Neural progenitor cell (in vitro differentiated cells): ENCODE measurements around the gene CCDC185.

Experiments
- CTCF ChIP-seq: fragments of 200-600 bp; sonication (generic); IDR thresholded peaks from 2 replicates; pipeline ENCODE4 v1.5.1; 2017; ENCODE audit warnings: antibody characterized with exemption, mild to moderate bottlenecking
- EZH2 ChIP-seq: fragments of 200-600 bp; sonication (generic); IDR thresholded peaks from 2 replicates; pipeline ENCODE4 v1.6.1; 2017; ENCODE audit warnings: antibody characterized with exemption, mild to moderate bottlenecking, moderate library complexity
- EZH2phosphoT487 ChIP-seq: fragments of 200-600 bp; sonication (generic); IDR thresholded peaks from 2 replicates; pipeline ENCODE4 v1.6.1; 2017; ENCODE audit warnings: antibody characterized with exemption

GRCh38 chr1:223348439-223348838, 44.8 kb upstream of the CCDC185 start:
- TF ChIP-seq CTCF = no peak
- no peak for TF ChIP-seq EZH2
- TF ChIP-seq EZH2phosphoT487 = no peak
